Liver (tissue), 9 donors: Measurements from ENCODE around the gene AGAP4. TPM values are rescaled to one million over a fixed set of nuclear protein-coding genes. Genes with fewer than 3 reads are reported as not detected.
"Not testable (repeated sequence)": the region's sequence is repeated elsewhere in the genome, so short reads cannot be mapped to it uniquely, and the experiment has no call there.

Experiments used
- DNase-seq: peaks from one replicate; pipeline ENCODE4 v3.0.0-alpha.2; 2017; ENCODE audit warnings: low spot score
- H3K27ac ChIP-seq, 2 donors: one replicate each; pipeline ENCODE4 v1.7.0; 2013; ENCODE audit warnings: inconsistent platforms in 2 of 2, low read length in 2 of 2, control low read depth in 1 of 2, low read depth in 1 of 2, mild to moderate bottlenecking in 1 of 2
- H3K27me3 ChIP-seq, 4 donors: one replicate each; pipeline versions ENCODE4 v1.6.1 to v1.7.0; 2013; ENCODE audit warnings: low read length in 3 of 4, inconsistent platforms in 1 of 4, mild to moderate bottlenecking in 1 of 4, moderate library complexity in 1 of 4; ENCODE audit not compliant: control insufficient read depth in 4 of 4, insufficient read depth in 4 of 4
- H3K36me3 ChIP-seq, 4 donors: one replicate each; pipeline versions ENCODE4 v1.6.1 to v1.7.0; 2013; ENCODE audit warnings: low read length in 3 of 4, mild to moderate bottlenecking in 3 of 4, low read depth in 1 of 4, moderate library complexity in 1 of 4; ENCODE audit not compliant: control insufficient read depth in 4 of 4, insufficient read depth in 3 of 4
- H3K4me1 ChIP-seq, 4 donors: one replicate each; pipeline versions ENCODE4 v1.6.1 to v1.7.0; 2013; ENCODE audit warnings: low read length in 3 of 4, mild to moderate bottlenecking in 3 of 4, moderate library complexity in 1 of 4; ENCODE audit not compliant: control insufficient read depth in 4 of 4, insufficient read depth in 4 of 4
- H3K4me3 ChIP-seq, 3 donors: one replicate each; pipeline versions ENCODE4 v1.6.1 to v1.7.0; 2013; ENCODE audit warnings: low read length in 3 of 3, control low read depth in 1 of 3, low read depth in 1 of 3, mild to moderate bottlenecking in 1 of 3
- H3K9ac ChIP-seq, 2 donors: one replicate each; pipeline ENCODE4 v1.7.0; 2013; ENCODE audit warnings: low read length in 2 of 2, mild to moderate bottlenecking in 2 of 2, moderate library complexity in 2 of 2, control low read depth in 1 of 2, low read depth in 1 of 2
- H3K9me3 ChIP-seq, 4 donors: one replicate each; pipeline versions ENCODE4 v1.6.1 to v1.7.0; 2013; ENCODE audit warnings: low read length in 3 of 4; ENCODE audit not compliant: control insufficient read depth in 4 of 4
- CTCF ChIP-seq: fragments of 150-350 bp; IDR thresholded peaks from 2 replicates; pipeline ENCODE4 v1.5.1; 2017; ENCODE audit warnings: improper control_type of control experiment, low read depth, low read length; ENCODE audit not compliant: missing input control
- EGR1 ChIP-seq, 2 donors: IDR thresholded peaks; 2 replicates each; pipeline ENCODE4 v1.6.1; 2016 to 2018; ENCODE audit warnings: antibody characterized with exemption in 2 of 2, low read depth in 2 of 2
- GABPA ChIP-seq, 2 donors: IDR thresholded peaks in 1 of 2; conservative IDR thresholded peaks in 1 of 2; 2 replicates each; pipeline ENCODE4 v1.6.1; 2016; ENCODE audit warnings: antibody characterized with exemption in 2 of 2, mild to moderate bottlenecking in 1 of 2, moderate library complexity in 1 of 2
- HNF4G ChIP-seq: IDR thresholded peaks from 2 replicates; pipeline ENCODE4 v1.6.1; 2016; ENCODE audit warnings: antibody characterized with exemption
- JUND ChIP-seq, 2 donors: IDR thresholded peaks; 2 replicates each; pipeline ENCODE4 v1.6.1; 2016; ENCODE audit warnings: antibody characterized with exemption in 2 of 2
- RAD21 ChIP-seq, 2 donors: IDR thresholded peaks; 2 replicates each; pipeline ENCODE4 v1.6.1; 2016; ENCODE audit warnings: antibody characterized with exemption in 2 of 2, mild to moderate bottlenecking in 2 of 2
- RXRA ChIP-seq, 2 donors: IDR thresholded peaks; 2 replicates each; pipeline ENCODE4 v1.6.1; 2017 to 2018; ENCODE audit warnings: antibody characterized with exemption in 2 of 2, mild to moderate bottlenecking in 1 of 2
- SP1 ChIP-seq: IDR thresholded peaks from 2 replicates; pipeline ENCODE4 v1.6.1; 2018; ENCODE audit warnings: antibody characterized with exemption, mild to moderate bottlenecking
- TAF1 ChIP-seq: conservative IDR thresholded peaks from 2 replicates; pipeline ENCODE4 v1.6.1; 2016; ENCODE audit warnings: antibody characterized with exemption, mild to moderate bottlenecking
- YY1 ChIP-seq: IDR thresholded peaks from 2 replicates; pipeline ENCODE4 v1.6.1; 2016; ENCODE audit warnings: antibody characterized with exemption, mild to moderate bottlenecking
- ZBTB33 ChIP-seq: IDR thresholded peaks from 2 replicates; pipeline ENCODE4 v1.6.1; 2016; ENCODE audit warnings: antibody characterized with exemption
- WGBS: extraction: QIAGEN DNeasy Blood & Tissue Kit; methylation state at CpG from one replicate; pipeline ENCODE4 v1.1.7; 2013; 5-methylcytosine and 5-hydroxymethylcytosine counted together
- polyA plus RNA-seq, 2 donors: library from polyadenylated mRNA; stranded (reverse) in 1 of 2; unstranded in 1 of 2; fragments of 200-250 nt in 1 of 2; fragments of >200 nt in 1 of 2; fragmentation: Nextera tagmentation in 1 of 2; extraction: Ambion mirVana in 1 of 2; gene quantifications; one replicate each; pipeline versions ENCODE4 v1.2.1 to v1.2.3, GENCODE V29; 2013 to 2015
- total RNA-seq, 2 donors: library from RNA; depleted of rRNA; stranded (reverse); fragments of >200 nt; gene quantifications; one replicate each; pipeline ENCODE4 v1.2.3, GENCODE V29; 2014
- TF ChIP-seq, protein P1 (sequence below): IDR thresholded peaks from 2 replicates; pipeline ENCODE4 v1.6.1; 2016; ENCODE audit warnings: antibody characterized with exemption, mild to moderate bottlenecking
- donor health status: healthy.
- donor health status: healthy.
- donor health status: healthy.
- donor health status: healthy.
- donor health status: healthy.

AGAP4 gene
- total and polyA plus RNA-seq, 4 donors: 1.9 to 6.6 (median 4.2) TPM

- H3K9me3 ChIP-seq: no peaks in the 10 kb centered on the region
- no peaks in the 10 kb centered on the region for H3K4me1 ChIP-seq
- TF ChIP-seq RAD21 (IDR thresholded peaks at IDR 0.05) (no peak), ZBTB33 (no peak), HNF4G (no peak), TAF1 (no peak), YY1 (no peak), EGR1 (IDR thresholded peaks at IDR 0.05; ENCODE audit: low read depth in 2 of 2) (no peak), GABPA (IDR thresholded peaks at IDR 0.05 in 1 of 2, conservative IDR thresholded peaks at IDR 0.05 in 1 of 2) (no peak), CTCF (no peak), SP1 (no peak), RXRA (IDR thresholded peaks at IDR 0.05) (no peak), JUND (IDR thresholded peaks at IDR 0.05) (no peak)
- TF ChIP-seq, protein P1, sequence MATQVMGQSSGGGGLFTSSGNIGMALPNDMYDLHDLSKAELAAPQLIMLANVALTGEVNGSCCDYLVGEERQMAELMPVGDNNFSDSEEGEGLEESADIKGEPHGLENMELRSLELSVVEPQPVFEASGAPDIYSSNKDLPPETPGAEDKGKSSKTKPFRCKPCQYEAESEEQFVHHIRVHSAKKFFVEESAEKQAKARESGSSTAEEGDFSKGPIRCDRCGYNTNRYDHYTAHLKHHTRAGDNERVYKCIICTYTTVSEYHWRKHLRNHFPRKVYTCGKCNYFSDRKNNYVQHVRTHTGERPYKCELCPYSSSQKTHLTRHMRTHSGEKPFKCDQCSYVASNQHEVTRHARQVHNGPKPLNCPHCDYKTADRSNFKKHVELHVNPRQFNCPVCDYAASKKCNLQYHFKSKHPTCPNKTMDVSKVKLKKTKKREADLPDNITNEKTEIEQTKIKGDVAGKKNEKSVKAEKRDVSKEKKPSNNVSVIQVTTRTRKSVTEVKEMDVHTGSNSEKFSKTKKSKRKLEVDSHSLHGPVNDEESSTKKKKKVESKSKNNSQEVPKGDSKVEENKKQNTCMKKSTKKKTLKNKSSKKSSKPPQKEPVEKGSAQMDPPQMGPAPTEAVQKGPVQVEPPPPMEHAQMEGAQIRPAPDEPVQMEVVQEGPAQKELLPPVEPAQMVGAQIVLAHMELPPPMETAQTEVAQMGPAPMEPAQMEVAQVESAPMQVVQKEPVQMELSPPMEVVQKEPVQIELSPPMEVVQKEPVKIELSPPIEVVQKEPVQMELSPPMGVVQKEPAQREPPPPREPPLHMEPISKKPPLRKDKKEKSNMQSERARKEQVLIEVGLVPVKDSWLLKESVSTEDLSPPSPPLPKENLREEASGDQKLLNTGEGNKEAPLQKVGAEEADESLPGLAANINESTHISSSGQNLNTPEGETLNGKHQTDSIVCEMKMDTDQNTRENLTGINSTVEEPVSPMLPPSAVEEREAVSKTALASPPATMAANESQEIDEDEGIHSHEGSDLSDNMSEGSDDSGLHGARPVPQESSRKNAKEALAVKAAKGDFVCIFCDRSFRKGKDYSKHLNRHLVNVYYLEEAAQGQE: no peak
- H3K36me3 ChIP-seq: no peaks in the 10 kb centered on the region
- no peak overlapping the region for H3K9ac ChIP-seq
- no peak for DNase-seq
- H3K4me3 ChIP-seq: no peak overlapping the region
- no peak overlapping the region for H3K27ac ChIP-seq
- WGBS: 96% methylated on average over 4 of the region's 4 CpGs
- no peaks in the 10 kb centered on the region for H3K27me3 ChIP-seq
These were observed 37.5 kb downstream of the AGAP4 start for GRCh38 chr10:45809837-45810236.

GRCh38 chr10:45804996-45805395, 42.3 kb downstream of the AGAP4 start:
- not testable (repeated sequence) for H3K4me1 ChIP-seq, H3K36me3 ChIP-seq, DNase-seq, H3K27ac ChIP-seq, H3K9me3 ChIP-seq, H3K27me3 ChIP-seq, H3K9ac ChIP-seq, H3K4me3 ChIP-seq
- 63% methylated on average over 2 of the region's 2 CpGs for WGBS

DNA sequence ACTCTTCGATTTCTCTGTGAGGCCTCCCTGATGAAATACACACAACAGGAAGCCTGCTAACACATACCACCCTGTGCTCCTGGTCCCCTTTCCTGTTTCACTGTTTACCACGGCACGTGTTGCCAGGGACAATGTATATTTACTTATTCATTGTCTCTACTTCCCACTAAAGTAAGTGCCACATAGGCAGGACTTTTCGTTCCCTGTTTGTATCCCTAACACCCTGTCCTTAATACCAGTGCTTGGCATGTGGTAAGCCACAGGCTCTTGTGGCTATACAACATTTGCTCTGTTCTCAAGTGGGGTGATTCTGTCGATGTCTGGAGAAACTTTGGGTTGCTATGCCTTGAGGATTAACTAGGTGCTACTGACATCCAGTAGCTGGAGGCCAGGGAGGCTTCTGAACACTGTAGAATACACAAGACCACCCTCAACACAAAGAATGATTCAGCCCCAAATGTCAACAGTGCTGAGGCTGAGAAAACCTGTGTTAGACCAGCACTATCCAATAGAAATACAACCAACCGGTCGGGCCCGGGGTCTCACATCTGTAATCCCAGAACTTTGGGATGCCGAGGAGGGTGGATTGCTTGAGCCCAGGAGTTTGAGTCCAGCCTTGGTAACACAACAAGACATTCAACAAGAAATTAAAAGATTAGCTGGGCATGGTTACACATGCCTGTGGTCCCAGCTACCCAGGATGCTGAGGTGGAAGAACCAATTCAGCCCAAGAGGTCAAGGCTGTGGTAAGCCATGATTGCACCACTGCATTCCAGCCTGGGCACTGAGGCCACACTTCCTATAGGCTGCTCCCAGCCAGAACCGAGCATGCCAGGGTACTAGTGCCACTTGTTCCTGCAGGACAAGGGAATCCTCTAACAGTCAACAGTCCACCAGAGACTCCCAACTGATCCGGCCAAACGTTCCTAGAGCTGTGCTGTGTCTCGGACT, 44.0 kb downstream of the AGAP4 start:
- H3K27ac ChIP-seq, H3K4me1 ChIP-seq, H3K27me3 ChIP-seq, H3K9me3 ChIP-seq, H3K9ac ChIP-seq, H3K4me3 ChIP-seq, DNase-seq, H3K36me3 ChIP-seq: not testable (repeated sequence)
- WGBS: 63% methylated on average over 13 of the region's 13 CpGs

DNA sequence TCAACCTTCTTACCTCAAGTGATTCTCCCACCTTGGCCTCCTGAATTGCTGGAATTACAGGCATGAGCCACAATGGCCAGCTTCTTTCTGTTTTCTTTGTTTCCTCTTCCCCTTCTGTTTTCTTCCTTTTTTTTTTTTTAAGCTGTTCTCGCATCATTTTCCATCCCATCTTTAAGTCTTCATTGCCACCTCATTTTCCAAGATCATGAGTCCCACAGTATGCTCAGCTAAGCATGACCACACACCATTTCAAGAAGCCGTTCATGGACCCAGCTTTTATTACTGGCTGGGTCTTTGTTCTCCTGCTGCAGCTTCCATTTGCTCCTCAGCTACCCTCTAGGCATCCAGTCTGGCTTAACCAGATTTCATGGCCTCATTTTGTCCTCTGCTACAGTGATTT, 52.5 kb downstream of the AGAP4 start:
- not testable (repeated sequence) for H3K4me1 ChIP-seq, H3K27ac ChIP-seq, H3K27me3 ChIP-seq, H3K9me3 ChIP-seq, H3K9ac ChIP-seq, H3K4me3 ChIP-seq, DNase-seq, H3K36me3 ChIP-seq
- WGBS: 62% methylated on average over 2 of the region's 2 CpGs
